Measurements from ENCODE around the gene ITGA7.

GRCh38 chr12:55673638-55674037 is 34.1 kb downstream of the ITGA7 start:
- TF ChIP-seq POLR2A (IDR thresholded peaks at IDR 0.05) = no peak
- TF ChIP-seq, protein P1, sequence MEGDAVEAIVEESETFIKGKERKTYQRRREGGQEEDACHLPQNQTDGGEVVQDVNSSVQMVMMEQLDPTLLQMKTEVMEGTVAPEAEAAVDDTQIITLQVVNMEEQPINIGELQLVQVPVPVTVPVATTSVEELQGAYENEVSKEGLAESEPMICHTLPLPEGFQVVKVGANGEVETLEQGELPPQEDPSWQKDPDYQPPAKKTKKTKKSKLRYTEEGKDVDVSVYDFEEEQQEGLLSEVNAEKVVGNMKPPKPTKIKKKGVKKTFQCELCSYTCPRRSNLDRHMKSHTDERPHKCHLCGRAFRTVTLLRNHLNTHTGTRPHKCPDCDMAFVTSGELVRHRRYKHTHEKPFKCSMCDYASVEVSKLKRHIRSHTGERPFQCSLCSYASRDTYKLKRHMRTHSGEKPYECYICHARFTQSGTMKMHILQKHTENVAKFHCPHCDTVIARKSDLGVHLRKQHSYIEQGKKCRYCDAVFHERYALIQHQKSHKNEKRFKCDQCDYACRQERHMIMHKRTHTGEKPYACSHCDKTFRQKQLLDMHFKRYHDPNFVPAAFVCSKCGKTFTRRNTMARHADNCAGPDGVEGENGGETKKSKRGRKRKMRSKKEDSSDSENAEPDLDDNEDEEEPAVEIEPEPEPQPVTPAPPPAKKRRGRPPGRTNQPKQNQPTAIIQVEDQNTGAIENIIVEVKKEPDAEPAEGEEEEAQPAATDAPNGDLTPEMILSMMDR (IDR thresholded peaks at IDR 0.05) = no peak
